PC-9 (cell line): ENCODE results near the gene PSMB7.

Experiments used
- CTCF ChIP-seq: fragments of 200-600 bp; sonication (generic); conservative IDR thresholded peaks from 2 replicates; pipeline ENCODE4 v1.6.1; 2017; ENCODE audit warnings: mixed run types, antibody characterized with exemption, mild to moderate bottlenecking, moderate library complexity
- EZH2 ChIP-seq: fragments of 200-600 bp; sonication (generic); IDR thresholded peaks from 2 replicates; pipeline ENCODE4 v1.8.0; 2017; ENCODE audit warnings: antibody characterized with exemption, low read depth

GRCh38 chr9:124456341-124457078 is 41.3 kb upstream of the PSMB7 start:
- TF ChIP-seq CTCF (no peak), EZH2 (no peak)
